Airway epithelial cell (primary cell): ENCODE results near the gene ATG4B. TPM values are rescaled to one million over a fixed set of nuclear protein-coding genes. Genes with fewer than 3 reads are reported as not detected.

ENCODE experiments used
- total RNA-seq: library from RNA; depleted of rRNA; stranded (reverse); fragments of >200 nt; gene quantifications from 2 replicates; pipeline ENCODE4 v1.2.3, GENCODE V29; 2015

Gene ATG4B
- total RNA-seq, result 44.4 and 55.4 TPM in 2 replicates

GRCh38 chr2:241637018-241637794 is at the start of gene ATG4B, which contains the start of gene THAP4:
Gene ATG4B, plus strand, starts transcription at chr2:241637693. Its CDS starts 22 bp downstream, at chr2:241637715.
Gene THAP4, minus strand, starts transcription at chr2:241637158. Its CDS starts 141 bp downstream, at chr2:241637017.

DNA sequence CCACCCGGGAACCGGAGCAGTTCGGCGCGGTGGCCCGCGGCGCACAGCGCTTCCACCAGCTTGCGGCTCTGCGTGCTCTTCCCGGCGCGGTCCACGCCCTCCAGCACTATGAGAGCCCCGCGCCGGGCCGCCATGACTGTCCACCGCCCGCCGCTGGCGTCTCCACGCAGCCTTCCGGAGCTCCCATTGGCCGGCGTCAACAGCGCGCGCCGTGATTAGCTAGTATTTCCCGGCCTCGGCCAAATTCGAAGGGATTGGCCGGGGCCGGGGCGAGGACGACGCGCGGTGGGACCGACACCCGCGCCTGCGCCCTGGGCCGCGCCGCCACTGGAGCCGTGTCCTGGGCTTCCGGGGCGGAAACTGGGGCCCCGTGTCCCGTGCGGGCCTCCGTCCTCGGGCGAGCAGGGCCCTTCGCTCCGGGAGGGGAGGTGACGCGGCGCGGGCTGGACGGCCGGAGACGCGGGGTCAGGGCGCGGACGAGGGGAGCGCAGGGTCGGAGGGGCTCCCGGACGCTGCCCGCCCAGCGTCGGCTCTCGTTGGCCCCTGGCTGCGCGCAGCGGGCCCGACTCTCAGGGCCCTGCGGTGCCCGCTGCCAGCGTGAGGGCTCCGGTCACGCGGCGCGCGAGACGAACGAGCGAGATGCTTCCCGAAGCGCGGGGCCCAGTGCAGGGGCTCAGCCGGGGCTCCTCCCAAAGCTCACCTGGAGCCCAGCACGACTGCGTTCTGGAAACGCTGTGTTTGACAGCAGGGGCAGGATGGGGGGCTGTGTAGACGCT is 49.3 kb downstream of the ATG4B start, which contains the start of gene DTYMK:
TSS of gene DTYMK (minus strand) at position 166 of the 776 bp plus-strand sequence. CDS start at position 134, 32 bp downstream.

GRCh38 chr2:241701399-241702154 is 64.1 kb downstream of the ATG4B start, which contains the start of gene ING5:
Gene ING5, plus strand, starts transcription at chr2:241702039. Its CDS starts 27 bp downstream, at chr2:241702066.

Other genes with a start within 250 kb of the ATG4B start
- gene STK25, start 129.1 kb upstream of the ATG4B start, total RNA-seq, result 196 and 204 TPM in 2 replicates
- 48.3 and 54.0 TPM in 2 replicates for gene BOK, start 78.9 kb upstream of the ATG4B start, total RNA-seq
- 62.3 and 74.3 TPM in 2 replicates for gene THAP4, start 535 bp upstream of the ATG4B start, total RNA-seq
- gene DTYMK, start 49.1 kb downstream of the ATG4B start, total RNA-seq, result 54.5 and 59.5 TPM in 2 replicates
- 11.8 and 18.7 TPM in 2 replicates for gene ING5, start 64.3 kb downstream of the ATG4B start, total RNA-seq
- gene D2HGDH, start 96.9 kb downstream of the ATG4B start, total RNA-seq, result 18.3 and 21.9 TPM in 2 replicates
- gene GAL3ST2, start 139.1 kb downstream of the ATG4B start, total RNA-seq, result not detected in 2 replicates
- not detected in 2 replicates for gene NEU4, start 171.5 kb downstream of the ATG4B start, total RNA-seq
- gene PDCD1, start 221.2 kb downstream of the ATG4B start, total RNA-seq, result not detected in 2 replicates
- not detected in 2 replicates for gene RTP5, start 232.0 kb downstream of the ATG4B start, total RNA-seq